ENCODE results near the gene HEXD. TPM values are rescaled to one million over a fixed set of nuclear protein-coding genes. Genes with fewer than 3 reads are reported as not detected.
"Not testable (repeated sequence)": the region's sequence is repeated elsewhere in the genome, so short reads cannot be mapped to it uniquely, and the experiment has no call there.

HEXD gene
- total RNA-seq, 1 experiment from 2014 or later = 16.2 TPM

DNA sequence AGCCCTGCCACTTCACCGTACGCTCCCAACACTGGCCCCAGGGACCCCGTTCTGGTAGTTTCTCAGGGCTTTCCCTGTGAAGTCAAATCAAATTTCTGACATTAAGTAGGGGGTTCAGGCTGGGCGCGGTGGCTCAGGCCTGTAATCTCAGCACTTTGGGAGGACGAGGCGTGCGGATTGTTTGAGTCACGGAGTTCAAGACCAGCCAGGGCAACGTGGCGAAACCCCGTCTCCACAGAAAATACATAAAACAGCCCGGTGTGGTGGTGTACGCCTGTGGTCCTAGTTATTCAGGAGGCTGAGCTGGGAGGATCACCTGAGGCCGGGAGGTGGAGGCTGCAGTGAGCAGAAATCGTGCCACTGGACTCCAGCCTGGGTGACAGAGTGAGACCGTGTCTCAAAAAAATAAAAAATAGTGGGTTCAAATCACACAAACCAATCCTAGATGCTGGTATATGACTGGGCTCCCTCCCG, 31.8 kb downstream of the HEXD start:
- TF ChIP-seq, protein P1, sequence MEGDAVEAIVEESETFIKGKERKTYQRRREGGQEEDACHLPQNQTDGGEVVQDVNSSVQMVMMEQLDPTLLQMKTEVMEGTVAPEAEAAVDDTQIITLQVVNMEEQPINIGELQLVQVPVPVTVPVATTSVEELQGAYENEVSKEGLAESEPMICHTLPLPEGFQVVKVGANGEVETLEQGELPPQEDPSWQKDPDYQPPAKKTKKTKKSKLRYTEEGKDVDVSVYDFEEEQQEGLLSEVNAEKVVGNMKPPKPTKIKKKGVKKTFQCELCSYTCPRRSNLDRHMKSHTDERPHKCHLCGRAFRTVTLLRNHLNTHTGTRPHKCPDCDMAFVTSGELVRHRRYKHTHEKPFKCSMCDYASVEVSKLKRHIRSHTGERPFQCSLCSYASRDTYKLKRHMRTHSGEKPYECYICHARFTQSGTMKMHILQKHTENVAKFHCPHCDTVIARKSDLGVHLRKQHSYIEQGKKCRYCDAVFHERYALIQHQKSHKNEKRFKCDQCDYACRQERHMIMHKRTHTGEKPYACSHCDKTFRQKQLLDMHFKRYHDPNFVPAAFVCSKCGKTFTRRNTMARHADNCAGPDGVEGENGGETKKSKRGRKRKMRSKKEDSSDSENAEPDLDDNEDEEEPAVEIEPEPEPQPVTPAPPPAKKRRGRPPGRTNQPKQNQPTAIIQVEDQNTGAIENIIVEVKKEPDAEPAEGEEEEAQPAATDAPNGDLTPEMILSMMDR (IDR thresholded peaks at IDR 0.05; ENCODE audit: unreplicated experiment) = no peak
- intact Hi-C loops (cut with micrococcal nuclease) = loop anchor here (1.0 to 5.0 kb wide), 2 partner anchors 44 to 77 kb away; no protein-coding TSS in a partner anchor
- ChIA-PET POLR2A (interaction anchor here (1.0 to 1.8 kb wide), 5 partner anchors 8 to 70 kb away, joined by 3 to 8 read pairs (median 4); partner anchors contain the start of genes FOXK2 and NARF), CTCF (no interaction called here)
- Mint-ChIP-seq H3K27ac (ENCODE audit: low read depth, unreplicated experiment) (peak overlapping the region; percentile 94), H3K27me3 (ENCODE audit: insufficient read depth, unreplicated experiment) (no peaks in the 10 kb centered on the region), H3K4me3 (ENCODE audit: unreplicated experiment) (peak overlapping the region; percentile 80), H3K4me1 (ENCODE audit: insufficient read depth, unreplicated experiment) (no peaks in the 10 kb centered on the region), H3K36me3 (ENCODE audit: insufficient read depth, unreplicated experiment) (peaks cover 19% of the 10 kb centered on the region), H3K9me3 (ENCODE audit: unreplicated experiment) (no peaks in the 10 kb centered on the region)
- BruUV-seq (replicated peaks) = no TSS peak
- DNase-seq (ENCODE audit: unreplicated experiment) = no peak

DNA sequence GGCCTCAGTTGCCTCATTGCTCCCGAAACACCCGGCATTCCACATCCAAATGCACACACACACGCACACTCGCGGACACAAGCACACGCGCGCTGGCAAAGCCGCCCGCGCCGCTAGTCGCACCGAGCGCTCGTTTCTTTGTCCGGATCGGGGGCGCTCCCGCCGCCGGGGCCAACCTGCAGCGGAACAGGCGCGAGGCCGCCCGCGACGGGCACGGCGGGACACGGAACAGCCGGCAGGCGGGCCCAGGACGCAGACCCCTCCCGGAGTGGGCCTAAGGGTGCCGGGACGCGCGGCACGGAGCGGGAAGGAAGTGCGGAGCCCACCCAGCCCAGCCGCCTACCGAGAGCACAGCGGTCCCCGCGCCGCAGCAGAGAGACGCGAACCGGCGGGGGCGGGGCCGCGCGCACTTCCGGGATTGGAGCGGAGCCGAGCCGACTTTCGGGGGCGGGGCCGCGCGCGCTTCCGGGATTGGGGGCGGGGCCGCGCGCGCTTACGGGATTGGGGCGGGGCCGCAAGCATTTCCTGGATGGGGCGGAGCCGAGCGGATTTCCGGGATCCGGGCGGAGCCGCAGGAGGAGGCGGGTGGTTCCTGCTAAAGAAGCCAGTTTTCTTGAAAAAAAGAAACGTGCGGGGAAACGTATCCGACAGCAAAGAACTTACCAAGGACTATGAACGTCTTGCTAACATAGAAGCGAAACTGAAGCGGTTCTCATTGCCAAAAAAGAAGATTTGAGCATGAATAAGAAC, 32.4 kb downstream of the HEXD start, which contains the start of gene CYBC1:
Gene CYBC1, minus strand, starts transcription at position 396 of the 750 bp plus-strand sequence. CDS start 1,498 bp downstream, outside the sequence.
- intact Hi-C loops (cut with micrococcal nuclease) = loop anchor here (1.0 to 5.0 kb wide), 2 partner anchors 44 to 77 kb away; no protein-coding TSS in a partner anchor
- BruUV-seq (replicated peaks) = TSS peak; percentile 57
- ChIA-PET POLR2A (interaction anchor here (0.9 to 1.8 kb wide), 11 partner anchors 7 to 86 kb away, joined by 3 to 8 read pairs (median 3); partner anchors contain the start of genes FOXK2 and NARF), CTCF (interaction anchor here (0.8 kb wide), 1 partner anchor 28 kb away, joined by 5 read pairs; no protein-coding TSS in a partner anchor)
- Mint-ChIP-seq H3K4me3 (ENCODE audit: unreplicated experiment) (peak within 1 kb of the TSS; percentile 80), H3K4me1 (ENCODE audit: insufficient read depth, unreplicated experiment) (no peaks in the 10 kb centered on the region), H3K36me3 (ENCODE audit: insufficient read depth, unreplicated experiment) (peaks cover 19% of the 10 kb centered on the region), H3K27ac (ENCODE audit: low read depth, unreplicated experiment) (peak within 1 kb of the TSS; percentile 94), H3K27me3 (ENCODE audit: insufficient read depth, unreplicated experiment) (no peaks in the 10 kb centered on the region), H3K9me3 (ENCODE audit: unreplicated experiment) (no peaks in the 10 kb centered on the region)
- TF ChIP-seq, protein P1 (IDR thresholded peaks at IDR 0.05; ENCODE audit: unreplicated experiment) = no peak
- DNase-seq (ENCODE audit: unreplicated experiment) = peak; percentile 86

DNA sequence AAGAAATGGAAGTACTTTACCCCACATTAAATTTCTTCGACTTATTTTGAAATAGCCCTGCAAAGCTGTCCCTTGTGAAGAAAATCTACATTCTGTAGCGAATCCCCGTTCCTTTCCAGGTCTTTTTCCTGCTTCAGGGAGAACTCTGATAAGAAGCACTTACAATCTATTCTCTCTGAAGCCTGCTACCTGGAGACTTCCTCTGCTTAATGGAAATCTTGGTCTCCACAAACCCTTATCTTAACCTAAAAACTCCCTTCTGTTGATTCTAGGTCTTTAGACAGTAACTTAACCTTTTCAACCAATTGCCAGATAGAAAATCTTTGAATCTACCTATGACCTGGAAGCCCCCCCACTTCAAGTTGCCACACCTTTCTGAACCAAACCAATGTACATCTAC, 34.0 kb downstream of the HEXD start:
- Mint-ChIP-seq H3K4me3 (ENCODE audit: unreplicated experiment) (peak overlapping the region; percentile 39), H3K9me3 (ENCODE audit: unreplicated experiment) (no peaks in the 10 kb centered on the region), H3K4me1 (ENCODE audit: insufficient read depth, unreplicated experiment) (peaks cover 3% of the 10 kb centered on the region), H3K27me3 (ENCODE audit: insufficient read depth, unreplicated experiment) (no peaks in the 10 kb centered on the region), H3K36me3 (ENCODE audit: insufficient read depth, unreplicated experiment) (peaks cover 13% of the 10 kb centered on the region), H3K27ac (ENCODE audit: low read depth, unreplicated experiment) (no peak overlapping the region)
- POLR2A ChIA-PET = interaction anchor here (0.9 to 1.3 kb wide), 3 partner anchors 44 to 76 kb away, joined by 3 to 4 read pairs (median 3); no protein-coding TSS in a partner anchor
- CTCF ChIA-PET = interaction anchor here (0.6 kb wide), 1 partner anchor 41 kb away, joined by 4 read pairs; no protein-coding TSS in a partner anchor
- TF ChIP-seq, protein P1 (IDR thresholded peaks at IDR 0.05; ENCODE audit: unreplicated experiment) = no peak
- no peak for DNase-seq (ENCODE audit: unreplicated experiment)
- BruUV-seq (replicated peaks) = no TSS peak
- intact Hi-C loops (cut with micrococcal nuclease) = loop anchor here (5.0 kb wide), 1 partner anchor 75 kb away; no protein-coding TSS in a partner anchor

DNA sequence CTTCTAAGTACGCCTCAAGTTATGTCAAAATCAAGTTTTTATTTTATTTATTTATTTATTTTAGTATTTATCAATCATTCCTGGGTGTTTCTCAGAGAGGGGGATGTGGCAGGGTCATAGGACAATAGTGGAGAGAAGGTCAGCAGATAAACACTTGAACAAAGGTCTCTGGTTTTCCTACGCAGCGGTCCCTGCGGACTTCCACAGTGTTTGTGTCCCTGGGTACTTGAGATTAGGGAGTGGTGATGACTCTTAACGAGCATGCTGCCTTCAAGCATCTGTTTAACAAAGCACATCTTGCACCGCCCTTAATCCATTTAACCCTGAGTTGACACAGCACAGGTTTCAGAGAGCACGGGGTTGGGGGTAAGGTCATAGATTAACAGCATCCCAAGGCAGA, 35.0 kb downstream of the HEXD start:
- POLR2A ChIA-PET; H3K4me3 Mint-ChIP-seq (ENCODE audit: unreplicated experiment); DNase-seq (ENCODE audit: unreplicated experiment); BruUV-seq (replicated peaks); H3K27ac Mint-ChIP-seq (ENCODE audit: low read depth, unreplicated experiment); H3K27me3 Mint-ChIP-seq (ENCODE audit: insufficient read depth, unreplicated experiment); CTCF ChIA-PET; H3K36me3 Mint-ChIP-seq (ENCODE audit: insufficient read depth, unreplicated experiment); H3K9me3 Mint-ChIP-seq (ENCODE audit: unreplicated experiment): not testable (repeated sequence)
- intact Hi-C loops (cut with micrococcal nuclease) = loop anchor here (5.0 kb wide), 1 partner anchor 74 kb away; no protein-coding TSS in a partner anchor
- H3K4me1 Mint-ChIP-seq (ENCODE audit: insufficient read depth, unreplicated experiment) = peaks cover 12% of the 10 kb centered on the region

DNA sequence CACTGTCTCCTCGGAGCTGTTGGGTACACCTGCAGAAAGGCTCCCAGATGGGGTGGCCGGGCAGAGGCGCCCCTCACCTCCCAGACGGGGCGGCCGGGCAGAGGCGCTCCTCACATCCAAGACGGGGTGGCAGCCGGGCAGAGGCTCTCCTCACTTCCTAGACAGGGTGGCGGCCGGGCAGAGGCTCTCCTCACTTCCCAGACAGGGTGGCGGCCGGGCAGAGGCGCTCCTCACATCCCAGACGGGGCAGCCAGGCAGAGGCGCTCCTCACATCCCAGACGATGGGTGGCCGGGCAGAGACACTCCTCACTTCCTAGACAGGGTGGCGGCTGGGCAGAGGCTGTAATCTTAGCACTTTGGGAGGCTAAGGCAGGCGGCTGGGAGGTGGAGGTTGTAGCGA, 35.6 kb downstream of the HEXD start:
- intact Hi-C loops (cut with micrococcal nuclease) = loop anchor here (5.0 kb wide), 1 partner anchor 74 kb away; no protein-coding TSS in a partner anchor
- CTCF ChIA-PET; H3K4me3 Mint-ChIP-seq (ENCODE audit: unreplicated experiment); H3K27ac Mint-ChIP-seq (ENCODE audit: low read depth, unreplicated experiment); H3K27me3 Mint-ChIP-seq (ENCODE audit: insufficient read depth, unreplicated experiment); H3K9me3 Mint-ChIP-seq (ENCODE audit: unreplicated experiment); H3K36me3 Mint-ChIP-seq (ENCODE audit: insufficient read depth, unreplicated experiment); DNase-seq (ENCODE audit: unreplicated experiment); POLR2A ChIA-PET; BruUV-seq (replicated peaks): not testable (repeated sequence)
- H3K4me1 Mint-ChIP-seq (ENCODE audit: insufficient read depth, unreplicated experiment) = peaks cover 12% of the 10 kb centered on the region
